Fibroblast of the conjunctiva (primary cell): ENCODE measurements around the gene LPXN.

Source experiments
- DNase-seq: peaks from one replicate; pipeline ENCODE4 v3.0.0-alpha.2; 2010; ENCODE audit warnings: low read depth

Gene LPXN

GRCh38 chr11:58524232-58525036 is 51.2 kb downstream of the LPXN start:
- peak; percentile 69 for DNase-seq

- peak; percentile 49 for DNase-seq
Observed at GRCh38 chr11:58513747-58514367, 61.8 kb downstream of the LPXN start.

GRCh38 chr11:58511636-58512035 is 64.0 kb downstream of the LPXN start:
- DNase-seq: no peak

GRCh38 chr11:58509748-58510147 is 65.9 kb downstream of the LPXN start:
- no peak for DNase-seq

- DNase-seq: no peak
Observed at GRCh38 chr11:58508814-58509213, 66.8 kb downstream of the LPXN start.

GRCh38 chr11:58508005-58508404 is 67.7 kb downstream of the LPXN start, which contains the start of gene OR5B21:
OR5B21 (minus strand) TSS chr11:58508105; CDS start chr11:58508105, 0 bp downstream.
- DNase-seq: no peak

- no peak for DNase-seq
Observed at GRCh38 chr11:58507355-58507754, 68.3 kb downstream of the LPXN start.

GRCh38 chr11:58506935-58507334 is 68.7 kb downstream of the LPXN start:
- no peak for DNase-seq

- no peak for DNase-seq
Observed at GRCh38 chr11:58505849-58506248, 69.8 kb downstream of the LPXN start.

GRCh38 chr11:58504232-58504631 is 71.4 kb downstream of the LPXN start:
- DNase-seq: no peak

- DNase-seq: no peak
Observed at GRCh38 chr11:58503361-58503856, 72.2 kb downstream of the LPXN start.

- DNase-seq: no peak
Observed at GRCh38 chr11:58502004-58502403, 73.7 kb downstream of the LPXN start.

- no peak for DNase-seq
Observed at GRCh38 chr11:58498464-58498863, 77.2 kb downstream of the LPXN start.

- no peak for DNase-seq
Observed at GRCh38 chr11:58497951-58498350, 77.7 kb downstream of the LPXN start.

GRCh38 chr11:58495906-58496305 is 79.8 kb downstream of the LPXN start:
- DNase-seq: no peak

GRCh38 chr11:58494101-58494500 is 81.6 kb downstream of the LPXN start:
- no peak for DNase-seq

GRCh38 chr11:58493676-58494075 is 82.0 kb downstream of the LPXN start:
- DNase-seq: no peak

- DNase-seq: no peak
Observed at GRCh38 chr11:58490827-58491226, 84.8 kb downstream of the LPXN start.

GRCh38 chr11:58487170-58487569 is 88.5 kb downstream of the LPXN start:
- DNase-seq: no peak

- no peak for DNase-seq
Observed at GRCh38 chr11:58485961-58486360, 89.7 kb downstream of the LPXN start.
